NAMALWA (cell line): ENCODE results near the gene LRIT2.
A peak's percentile ranks its signal among the peaks of the same experiment; 100 is the strongest.
"Not testable (repeated sequence)": the region's sequence is repeated elsewhere in the genome, so short reads cannot be mapped to it uniquely, and the experiment has no call there.

Source experiments
- DNase-seq: peaks from one replicate; pipeline ENCODE4 v3.0.0-alpha.2; 2015; ENCODE audit warnings: low spot score

LRIT2 gene

DNA sequence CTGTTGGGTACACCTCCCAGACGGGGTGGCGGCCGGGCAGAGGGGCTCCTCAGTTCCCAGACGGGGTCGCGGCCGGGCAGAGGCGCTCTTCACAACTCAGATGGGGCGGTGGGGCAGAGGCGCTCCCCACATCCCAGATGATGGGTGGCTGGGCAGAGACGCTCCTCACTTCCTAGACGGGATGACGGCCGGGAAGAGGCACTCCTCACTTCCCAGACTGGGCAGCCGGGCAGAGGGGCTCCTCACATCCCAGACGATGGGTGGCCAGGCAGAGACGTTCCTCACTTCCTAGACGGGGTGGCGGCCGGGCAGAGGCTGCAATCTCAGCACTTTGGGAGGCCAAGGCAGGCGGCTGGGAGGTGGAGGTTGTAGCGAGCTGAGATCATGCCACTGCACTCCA lies 45.0 kb downstream of the LRIT2 start:
- not testable (repeated sequence) for DNase-seq

DNA sequence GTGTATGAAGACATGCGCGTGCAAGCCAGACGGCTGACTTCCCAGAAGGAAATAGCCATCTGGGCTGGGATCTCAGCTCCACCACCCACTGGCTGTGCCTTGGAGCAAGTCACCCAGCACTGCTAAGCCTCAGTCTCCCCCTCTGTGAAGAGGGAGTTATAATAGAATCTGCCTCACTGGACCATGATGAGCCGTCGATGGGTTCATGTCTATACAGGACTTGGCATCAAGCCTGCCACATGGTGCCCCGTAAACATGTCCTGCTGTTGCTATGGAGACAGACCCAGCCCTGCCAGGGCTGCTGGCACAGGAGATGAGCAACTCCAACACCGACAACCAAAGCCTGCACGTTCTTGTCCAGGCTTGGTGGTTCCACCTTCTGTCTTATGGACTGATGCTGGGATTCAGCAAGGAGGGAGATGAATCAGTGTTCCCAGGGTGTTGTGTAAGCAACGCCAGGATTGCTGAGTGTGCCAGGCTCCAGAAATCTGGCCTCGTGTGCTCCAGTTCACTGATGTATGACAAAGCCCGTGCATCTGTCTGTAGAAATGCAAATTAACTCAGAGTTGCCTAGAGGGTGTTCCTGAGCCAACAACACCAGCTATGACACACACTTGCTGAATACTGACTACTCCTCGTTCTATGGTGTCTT lies 46.2 kb downstream of the LRIT2 start:
- DNase-seq, result peak; percentile 91

DNA sequence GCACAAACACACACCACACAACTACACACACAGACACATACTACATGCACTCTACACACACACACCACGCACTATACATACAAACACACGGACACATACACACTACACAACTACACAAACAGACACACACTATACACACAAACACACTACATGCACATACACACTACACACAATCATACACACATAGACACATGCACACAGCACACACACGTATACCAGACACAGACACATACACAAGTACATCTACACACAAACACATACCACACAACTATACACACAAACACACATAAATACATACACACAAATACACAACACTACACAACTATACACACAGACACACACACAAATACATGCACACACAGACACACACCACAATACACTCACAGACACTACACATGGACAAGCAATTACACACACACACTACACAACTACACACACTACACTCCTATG lies 47.2 kb downstream of the LRIT2 start:
- DNase-seq, result no peak

DNA sequence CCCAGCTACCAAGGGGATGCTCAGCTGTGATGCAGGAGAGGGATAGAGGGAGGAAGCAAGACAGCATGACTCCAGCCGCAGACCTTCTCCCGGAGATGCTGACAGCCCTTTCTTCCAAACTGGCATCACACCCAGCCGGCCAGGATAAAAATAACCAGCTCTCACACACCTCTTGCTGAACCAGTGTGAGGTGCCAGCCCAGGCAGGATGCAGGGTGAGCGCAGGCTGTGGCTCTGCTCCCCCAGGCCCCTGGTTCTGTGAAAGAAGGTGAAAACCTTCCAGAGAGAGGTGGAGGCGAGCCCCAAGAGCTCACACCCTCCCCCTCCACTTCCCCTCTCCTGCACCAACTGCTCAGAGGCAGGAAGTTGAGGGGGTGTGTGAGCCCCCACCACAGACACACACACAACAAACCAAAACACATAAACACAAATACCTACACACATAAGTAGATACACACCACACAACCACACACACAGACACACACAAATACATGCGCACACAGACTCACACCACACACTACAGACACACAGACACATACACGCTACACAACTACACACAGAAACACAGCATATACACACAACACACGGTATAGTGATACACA lies 47.7 kb downstream of the LRIT2 start:
- DNase-seq, result peak; percentile 37

DNA sequence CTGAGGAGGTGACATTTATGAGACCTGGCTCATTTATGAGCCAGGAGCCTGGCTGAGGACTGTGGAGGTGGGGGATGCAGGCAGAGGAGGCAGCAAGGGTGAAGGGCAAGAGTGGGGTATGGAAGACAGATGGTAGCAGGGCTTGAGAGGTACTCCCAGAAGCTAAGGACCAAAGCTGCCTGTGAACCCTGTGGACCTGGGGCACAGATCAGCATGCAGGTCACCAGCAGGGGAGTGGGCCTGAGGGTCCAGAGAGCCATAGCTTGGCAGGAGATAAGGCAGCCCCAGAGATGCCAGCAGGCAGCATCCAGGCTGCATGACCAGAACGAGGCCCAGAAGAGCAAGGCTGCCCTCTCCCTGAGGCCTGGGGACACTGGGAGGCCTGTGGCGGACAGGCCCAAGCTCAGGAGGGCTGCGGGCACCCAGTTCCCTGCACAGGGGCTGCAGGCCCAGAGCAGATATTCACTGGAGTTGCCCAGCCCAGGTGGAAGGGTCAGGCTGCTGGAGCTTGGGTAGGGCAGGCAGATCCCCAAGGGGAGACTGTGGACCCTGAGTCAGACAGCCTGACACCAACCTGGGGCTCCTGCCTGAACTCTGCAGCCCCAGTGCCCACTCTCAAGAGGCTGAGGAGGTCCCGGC lies 48.4 kb downstream of the LRIT2 start:
- no peak for DNase-seq

DNA sequence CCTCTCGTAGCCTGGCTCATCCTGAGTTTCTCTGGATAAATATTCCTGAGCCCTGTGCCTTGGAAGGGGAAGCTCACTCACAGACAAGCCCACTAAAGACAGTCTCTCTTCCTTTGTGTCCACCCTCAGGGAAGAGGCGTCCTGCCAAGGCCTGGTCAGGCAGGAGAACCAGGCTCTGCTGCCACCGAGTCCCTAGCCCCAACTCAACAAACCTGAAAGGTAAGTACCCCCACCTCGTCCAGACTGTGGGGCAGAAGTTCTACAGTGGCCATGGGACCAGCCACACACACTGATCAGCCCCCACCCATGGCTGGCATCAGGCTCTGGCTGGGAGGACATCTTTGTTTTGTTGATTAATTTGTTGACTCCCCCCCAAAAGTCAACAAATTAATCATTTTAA lies 49.0 kb downstream of the LRIT2 start:
- no peak for DNase-seq

GRCh38 chr10:84175436-84175835 lies 49.9 kb downstream of the LRIT2 start:
- no peak for DNase-seq

DNA sequence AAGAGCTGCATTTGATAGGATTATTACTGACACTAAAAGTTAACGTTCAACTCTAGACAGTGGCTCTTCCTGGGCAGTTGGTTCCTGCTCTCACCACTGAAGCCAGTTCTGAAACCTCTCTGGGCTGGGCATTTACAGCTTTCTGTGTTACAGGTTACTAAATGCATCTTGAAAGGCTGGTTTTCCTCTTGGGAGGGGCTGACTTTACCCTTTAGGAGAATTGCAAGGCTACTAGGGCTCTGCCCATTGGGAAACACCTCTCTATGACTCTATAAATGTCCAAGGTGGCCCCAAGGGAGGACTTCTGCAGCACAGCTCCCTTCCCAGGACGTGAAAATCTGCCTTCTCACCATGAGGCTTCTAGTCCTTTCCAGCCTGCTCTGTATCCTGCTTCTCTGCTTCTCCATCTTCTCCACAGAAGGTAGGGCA lies 51.8 kb downstream of the LRIT2 start, which contains the start of gene GPR15LG:
Gene GPR15LG (plus strand): TSS at position 301 of the 429 bp plus-strand sequence. CDS start 51 bp downstream, at position 352.
- no peak for DNase-seq

DNA sequence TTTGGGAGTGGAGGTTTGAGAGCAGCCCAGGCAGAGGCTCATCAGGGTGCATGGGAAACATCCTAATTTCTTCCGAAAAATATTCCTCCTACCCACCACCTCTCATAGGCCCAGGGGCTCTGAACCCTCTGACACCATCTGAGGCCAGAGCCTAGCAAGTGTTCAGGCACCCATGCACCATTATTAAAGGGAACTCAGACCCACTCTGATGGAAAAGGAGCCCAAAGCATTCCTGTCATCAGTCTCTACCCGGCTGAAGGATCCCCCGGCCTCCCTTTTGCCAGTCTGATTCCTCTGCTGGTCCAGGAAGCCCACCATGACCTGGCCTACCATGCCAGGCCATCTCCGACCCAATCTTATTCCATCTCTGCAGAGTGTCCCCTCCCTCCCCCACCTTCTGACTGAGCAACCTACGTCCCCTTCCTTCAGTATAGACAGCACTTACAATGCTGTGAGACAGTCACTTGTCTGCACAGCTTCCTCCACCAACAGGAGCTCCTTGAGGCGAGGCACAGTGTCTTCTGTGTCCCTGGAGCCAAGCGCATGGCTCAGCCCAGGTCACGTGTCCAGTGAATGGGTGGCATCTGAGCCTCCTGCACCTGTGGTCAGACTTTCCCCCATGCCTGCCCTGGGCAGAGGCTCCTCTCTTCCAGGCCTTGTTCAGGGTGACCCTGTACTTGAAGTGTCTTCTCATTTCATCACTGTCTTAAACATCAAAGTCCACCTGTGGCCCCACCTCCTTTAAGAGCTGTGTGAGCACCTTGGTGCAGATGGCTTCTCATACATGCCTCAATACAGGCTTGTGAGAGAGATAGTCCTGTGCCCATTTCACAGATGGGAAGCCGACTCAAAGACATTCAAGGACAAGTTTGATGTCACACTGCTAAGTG lies 52.6 kb downstream of the LRIT2 start:
- DNase-seq, result no peak

- DNase-seq, result not testable (repeated sequence)
Measured at GRCh38 chr10:84171700-84172466, 53.5 kb downstream of the LRIT2 start.

GRCh38 chr10:84171237-84171636 lies 54.1 kb downstream of the LRIT2 start:
- not testable (repeated sequence) for DNase-seq
